ENCODE results near the gene CMSS1. TPM values are rescaled to one million over a fixed set of nuclear protein-coding genes. Genes with fewer than 3 reads are reported as not detected.
"Not testable (repeated sequence)": the region's sequence is repeated elsewhere in the genome, so short reads cannot be mapped to it uniquely, and the experiment has no call there.

CMSS1 gene
- polyA plus RNA-seq, 1 donor from 2014 or later: 31.8 TPM

- H3K79me2 ChIP-seq (replicated peaks; ENCODE audit: insufficient read depth, low read length): no peaks in the 10 kb centered on the region
- no peaks in the 10 kb centered on the region for H3K36me3 ChIP-seq (ENCODE audit: insufficient read depth, low read length)
- no peak for TF ChIP-seq TAF1 (IDR thresholded peaks at IDR 0.05; ENCODE audit: low read depth)
- no peak for TF ChIP-seq MXI1 (conservative IDR thresholded peaks at IDR 0.05; ENCODE audit: poor library complexity, severe bottlenecking)
- TF ChIP-seq, protein P1, sequence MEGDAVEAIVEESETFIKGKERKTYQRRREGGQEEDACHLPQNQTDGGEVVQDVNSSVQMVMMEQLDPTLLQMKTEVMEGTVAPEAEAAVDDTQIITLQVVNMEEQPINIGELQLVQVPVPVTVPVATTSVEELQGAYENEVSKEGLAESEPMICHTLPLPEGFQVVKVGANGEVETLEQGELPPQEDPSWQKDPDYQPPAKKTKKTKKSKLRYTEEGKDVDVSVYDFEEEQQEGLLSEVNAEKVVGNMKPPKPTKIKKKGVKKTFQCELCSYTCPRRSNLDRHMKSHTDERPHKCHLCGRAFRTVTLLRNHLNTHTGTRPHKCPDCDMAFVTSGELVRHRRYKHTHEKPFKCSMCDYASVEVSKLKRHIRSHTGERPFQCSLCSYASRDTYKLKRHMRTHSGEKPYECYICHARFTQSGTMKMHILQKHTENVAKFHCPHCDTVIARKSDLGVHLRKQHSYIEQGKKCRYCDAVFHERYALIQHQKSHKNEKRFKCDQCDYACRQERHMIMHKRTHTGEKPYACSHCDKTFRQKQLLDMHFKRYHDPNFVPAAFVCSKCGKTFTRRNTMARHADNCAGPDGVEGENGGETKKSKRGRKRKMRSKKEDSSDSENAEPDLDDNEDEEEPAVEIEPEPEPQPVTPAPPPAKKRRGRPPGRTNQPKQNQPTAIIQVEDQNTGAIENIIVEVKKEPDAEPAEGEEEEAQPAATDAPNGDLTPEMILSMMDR (IDR thresholded peaks at IDR 0.05; ENCODE audit: poor library complexity, severe bottlenecking): no peak
- TF ChIP-seq REST (IDR thresholded peaks at IDR 0.05; ENCODE audit: borderline replicate concordance): no peak
- no peak for TF ChIP-seq EP300 (conservative IDR thresholded peaks at IDR 0.05; ENCODE audit: poor library complexity, severe bottlenecking)
- no peaks in the 10 kb centered on the region for H3K27me3 ChIP-seq (ENCODE audit: insufficient read depth, low read depth, low read length)
- H2AFZ ChIP-seq (ENCODE audit: low read depth, low read length): no peak overlapping the region
- H3K4me3 ChIP-seq (ENCODE audit: low read length): no peak overlapping the region
- no peaks in the 10 kb centered on the region for H3K9me2 ChIP-seq (ENCODE audit: insufficient read depth, low read length)
- H3K9me3 ChIP-seq (ENCODE audit: low read length): no peaks in the 10 kb centered on the region
- no peaks in the 10 kb centered on the region for H3F3A ChIP-seq (ENCODE audit: insufficient read depth, low read length, poor library complexity, severe bottlenecking)
- H3K9ac ChIP-seq (ENCODE audit: low read length): no peak overlapping the region
- H4K20me1 ChIP-seq (ENCODE audit: insufficient read depth): no peaks in the 10 kb centered on the region
- H3K4me2 ChIP-seq (ENCODE audit: low read length): no peak overlapping the region
- H3K27ac ChIP-seq (ENCODE audit: low read length): no peak overlapping the region
Observed at GRCh38 chr3:100227511-100227921, 409.9 kb downstream of the CMSS1 start.

GRCh38 chr3:100228247-100228646 is 410.6 kb downstream of the CMSS1 start:
- Histone ChIP-seq H3K27me3 (ENCODE audit: insufficient read depth, low read depth, low read length) (no peaks in the 10 kb centered on the region), H3K9me3 (ENCODE audit: low read length) (no peaks in the 10 kb centered on the region), H3K27ac (ENCODE audit: low read length) (no peak overlapping the region), H3K4me3 (ENCODE audit: low read length) (no peak overlapping the region), H2AFZ (ENCODE audit: low read depth, low read length) (no peak overlapping the region), H3K36me3 (ENCODE audit: insufficient read depth, low read length) (no peaks in the 10 kb centered on the region), H3K9ac (ENCODE audit: low read length) (no peak overlapping the region), H3F3A (ENCODE audit: insufficient read depth, low read length, poor library complexity, severe bottlenecking) (no peaks in the 10 kb centered on the region), H3K4me2 (ENCODE audit: low read length) (no peak overlapping the region), H4K20me1 (ENCODE audit: insufficient read depth) (no peaks in the 10 kb centered on the region), H3K79me2 (replicated peaks; ENCODE audit: insufficient read depth, low read length) (no peaks in the 10 kb centered on the region), H3K9me2 (ENCODE audit: insufficient read depth, low read length) (no peaks in the 10 kb centered on the region)
- no peak for TF ChIP-seq TAF1 (IDR thresholded peaks at IDR 0.05; ENCODE audit: low read depth)
- no peak for TF ChIP-seq MXI1 (conservative IDR thresholded peaks at IDR 0.05; ENCODE audit: poor library complexity, severe bottlenecking)
- no peak for TF ChIP-seq RAD21 (conservative IDR thresholded peaks at IDR 0.05)
- no peak for TF ChIP-seq SMC3 (conservative IDR thresholded peaks at IDR 0.05; ENCODE audit: poor library complexity)
- no peak for TF ChIP-seq EZH2 (IDR thresholded peaks at IDR 0.05; ENCODE audit: borderline replicate concordance, insufficient read depth, low read length, poor library complexity, severe bottlenecking)
- TF ChIP-seq, protein P1 (IDR thresholded peaks at IDR 0.05; ENCODE audit: poor library complexity, severe bottlenecking): no peak
- TF ChIP-seq POLR2AphosphoS5 (IDR thresholded peaks at IDR 0.05): no peak
- TF ChIP-seq REST (IDR thresholded peaks at IDR 0.05; ENCODE audit: borderline replicate concordance): no peak

GRCh38 chr3:100229188-100229587 is 411.5 kb downstream of the CMSS1 start:
- not testable (repeated sequence) for H3K9ac ChIP-seq (ENCODE audit: low read length); H3F3A ChIP-seq (ENCODE audit: insufficient read depth, low read length, poor library complexity, severe bottlenecking); H2AFZ ChIP-seq (ENCODE audit: low read depth, low read length); H3K27me3 ChIP-seq (ENCODE audit: insufficient read depth, low read depth, low read length); H3K9me2 ChIP-seq (ENCODE audit: insufficient read depth, low read length); H3K27ac ChIP-seq (ENCODE audit: low read length); H3K9me3 ChIP-seq (ENCODE audit: low read length); H3K36me3 ChIP-seq (ENCODE audit: insufficient read depth, low read length); H3K79me2 ChIP-seq (replicated peaks; ENCODE audit: insufficient read depth, low read length); H4K20me1 ChIP-seq (ENCODE audit: insufficient read depth); H3K4me3 ChIP-seq (ENCODE audit: low read length); H3K4me2 ChIP-seq (ENCODE audit: low read length)
